ENCODE results near the gene BMP6.

The BMP6 gene

GRCh38 chr6:7902867-7903266 is 177.0 kb downstream of the BMP6 start:
- no peak for TF ChIP-seq POLR2AphosphoS5 (IDR thresholded peaks at IDR 0.05; ENCODE audit: low read depth, low read length)
- no peak for TF ChIP-seq TAF1 (IDR thresholded peaks at IDR 0.05; ENCODE audit: borderline replicate concordance, insufficient read depth, low read length)

DNA sequence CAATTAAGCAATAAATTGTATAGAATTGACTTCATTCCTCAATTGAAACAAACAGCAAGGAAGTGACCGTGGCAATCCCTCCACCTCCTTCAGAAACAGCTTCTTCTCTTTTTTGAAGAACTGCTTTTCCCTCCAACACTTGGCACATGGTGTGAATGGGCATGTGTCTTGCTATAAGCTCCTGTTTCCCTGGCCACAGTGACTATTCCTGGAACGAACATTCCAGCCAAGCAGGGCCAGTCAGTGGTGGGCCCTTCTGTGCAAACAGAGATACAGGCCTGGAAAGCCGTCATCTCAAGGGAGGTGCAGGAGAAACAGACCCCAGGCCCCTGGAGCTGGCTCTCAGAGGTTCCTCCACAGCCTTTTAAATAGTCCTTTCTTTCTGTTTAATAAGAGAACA is 177.8 kb downstream of the BMP6 start:
- TF ChIP-seq TAF1 (IDR thresholded peaks at IDR 0.05; ENCODE audit: borderline replicate concordance, insufficient read depth, low read length) (no peak), FOXP2 (optimal IDR thresholded peaks at IDR 0.05; ENCODE audit: borderline replicate concordance, extremely low read depth, extremely low read length, insufficient read depth) (no peak), SIN3A (IDR thresholded peaks at IDR 0.05; ENCODE audit: borderline replicate concordance, insufficient read depth, low read length) (no peak), REST (IDR thresholded peaks at IDR 0.05; ENCODE audit: insufficient read depth in 1 of 2, low read depth in 2 of 2, low read length in 2 of 2) (no peak), POLR2AphosphoS5 (IDR thresholded peaks at IDR 0.05; ENCODE audit: low read depth, low read length) (no peak)

- TF ChIP-seq TAF1 (IDR thresholded peaks at IDR 0.05; ENCODE audit: borderline replicate concordance, insufficient read depth, low read length) = no peak
- TF ChIP-seq SIN3A (IDR thresholded peaks at IDR 0.05; ENCODE audit: borderline replicate concordance, insufficient read depth, low read length) = no peak
- TF ChIP-seq REST (IDR thresholded peaks at IDR 0.05; ENCODE audit: insufficient read depth in 1 of 2, low read depth in 2 of 2, low read length in 2 of 2) = no peak
- no peak for TF ChIP-seq POLR2AphosphoS5 (IDR thresholded peaks at IDR 0.05; ENCODE audit: low read depth, low read length)
- TF ChIP-seq FOXP2 (optimal IDR thresholded peaks at IDR 0.05; ENCODE audit: borderline replicate concordance, extremely low read depth, extremely low read length, insufficient read depth) = no peak
These were observed 178.9 kb downstream of the BMP6 start for GRCh38 chr6:7904654-7905319.

DNA sequence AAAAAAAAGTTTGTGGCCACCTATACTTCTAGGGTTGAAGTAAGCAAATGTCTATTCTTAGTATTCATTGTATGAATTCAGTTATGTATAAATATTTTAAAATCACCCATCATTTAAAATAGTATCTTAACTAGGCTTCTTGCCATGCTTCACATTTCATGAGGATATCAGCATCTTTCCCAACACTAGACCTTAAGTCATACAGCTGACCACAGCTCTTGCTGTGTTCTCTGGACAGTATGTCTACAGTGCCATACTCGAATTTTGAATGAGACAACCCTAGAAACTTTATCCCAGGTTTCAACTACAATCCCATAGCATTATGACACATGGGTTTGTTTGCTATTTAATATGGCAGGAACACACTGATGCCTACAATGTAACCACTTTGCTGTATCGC is 179.5 kb downstream of the BMP6 start:
- TF ChIP-seq TAF1 (IDR thresholded peaks at IDR 0.05; ENCODE audit: borderline replicate concordance, insufficient read depth, low read length) (no peak), FOXP2 (optimal IDR thresholded peaks at IDR 0.05; ENCODE audit: borderline replicate concordance, extremely low read depth, extremely low read length, insufficient read depth) (no peak), REST (IDR thresholded peaks at IDR 0.05; ENCODE audit: insufficient read depth in 1 of 2, low read depth in 2 of 2, low read length in 2 of 2) (no peak)

DNA sequence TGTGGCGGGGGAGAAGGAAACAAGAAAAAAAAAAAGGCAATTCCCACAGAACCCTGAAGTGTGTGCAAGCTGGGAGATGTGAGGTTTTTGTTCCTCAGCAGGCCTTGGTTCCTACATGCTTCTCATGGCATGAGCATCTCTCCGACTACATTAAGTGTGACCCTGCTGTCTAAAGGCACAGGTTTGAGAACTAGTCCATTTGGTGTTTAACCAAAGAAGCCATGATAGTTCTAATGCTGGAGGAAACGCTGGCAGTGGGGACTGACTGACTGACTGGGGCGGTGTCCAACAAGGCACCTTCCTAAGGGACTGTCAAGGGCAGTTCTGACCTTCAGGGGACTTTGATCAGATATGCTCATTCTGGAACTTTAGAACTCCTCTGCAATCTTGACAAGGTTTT is 180.8 kb downstream of the BMP6 start:
- no peak for TF ChIP-seq TAF1 (IDR thresholded peaks at IDR 0.05; ENCODE audit: borderline replicate concordance, insufficient read depth, low read length)
- TF ChIP-seq SIN3A (IDR thresholded peaks at IDR 0.05; ENCODE audit: borderline replicate concordance, insufficient read depth, low read length) = no peak
- no peak for TF ChIP-seq REST (IDR thresholded peaks at IDR 0.05; ENCODE audit: insufficient read depth in 1 of 2, low read depth in 2 of 2, low read length in 2 of 2)
- no peak for TF ChIP-seq FOXP2 (optimal IDR thresholded peaks at IDR 0.05; ENCODE audit: borderline replicate concordance, extremely low read depth, extremely low read length, insufficient read depth)
- no peak for TF ChIP-seq POLR2AphosphoS5 (IDR thresholded peaks at IDR 0.05; ENCODE audit: low read depth, low read length)
